DLD1 (cell line): ENCODE measurements around the gene SIT1.

ENCODE experiments used
- in situ Hi-C: cut with HindIII; loops from 2 replicates; pipeline ENCODE4 v1.10.0; 2017; ENCODE audit warnings: low sequenced_read_pairs

The SIT1 gene

DNA sequence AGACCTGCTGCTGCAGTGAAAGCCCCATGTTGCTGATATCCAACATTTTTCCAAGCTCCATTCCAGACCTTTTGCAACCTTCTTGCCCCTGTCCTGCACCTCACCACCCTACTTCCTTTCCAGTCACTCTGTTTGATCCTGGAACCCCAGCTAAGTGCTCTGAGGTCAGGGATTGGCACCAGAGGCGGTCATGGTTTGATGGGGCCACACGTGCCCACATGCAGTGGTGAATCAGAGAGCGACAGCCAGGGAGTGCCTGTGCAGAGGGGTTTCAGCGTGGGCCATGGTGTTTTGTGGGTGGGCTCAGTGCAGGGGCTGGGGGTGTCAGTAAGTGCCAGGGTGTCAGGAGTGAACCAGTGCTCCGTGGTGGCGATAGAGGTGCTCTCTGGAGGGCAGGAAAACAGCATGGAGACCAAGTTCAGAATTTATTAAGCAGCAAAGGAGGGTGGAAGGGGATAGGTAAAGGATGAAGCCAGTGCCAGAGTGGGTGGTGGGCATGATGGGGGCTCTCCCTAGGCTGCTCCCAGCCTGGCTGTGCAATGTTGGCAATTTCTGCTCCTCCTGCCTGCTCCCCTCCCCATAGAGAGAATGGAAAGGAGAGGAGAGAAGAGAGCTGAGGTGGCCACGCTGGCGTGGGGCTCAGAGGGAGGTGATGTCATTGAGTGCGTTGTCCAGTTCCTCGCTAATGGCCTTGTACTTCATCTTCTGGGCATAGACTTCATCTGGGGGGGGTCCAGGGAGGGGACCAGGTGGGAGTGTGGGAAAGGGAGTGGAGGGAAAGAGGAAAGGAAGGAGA is 32.0 kb upstream of the SIT1 start:
- in situ Hi-C loops = no loop called here

DNA sequence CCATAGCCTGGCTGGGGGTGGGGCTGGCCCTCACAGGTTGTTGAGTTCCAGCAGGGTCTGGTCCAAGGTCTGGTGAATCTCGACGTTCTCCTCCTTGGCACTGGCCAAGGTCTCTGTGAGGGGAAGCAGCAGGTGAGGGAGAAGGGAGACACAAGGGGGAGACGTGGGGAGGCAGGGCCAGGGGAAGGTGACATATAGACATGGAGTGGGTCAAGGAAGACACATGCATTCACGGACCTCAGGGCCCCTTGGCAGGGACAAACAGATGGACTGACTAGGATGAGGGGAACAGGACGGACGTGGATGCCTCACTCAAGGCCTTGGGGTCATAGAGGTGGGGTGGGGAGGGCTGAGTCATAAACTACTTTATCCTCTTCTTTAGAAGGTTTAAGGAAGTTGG is 31.3 kb upstream of the SIT1 start:
- in situ Hi-C loops = no loop called here

DNA sequence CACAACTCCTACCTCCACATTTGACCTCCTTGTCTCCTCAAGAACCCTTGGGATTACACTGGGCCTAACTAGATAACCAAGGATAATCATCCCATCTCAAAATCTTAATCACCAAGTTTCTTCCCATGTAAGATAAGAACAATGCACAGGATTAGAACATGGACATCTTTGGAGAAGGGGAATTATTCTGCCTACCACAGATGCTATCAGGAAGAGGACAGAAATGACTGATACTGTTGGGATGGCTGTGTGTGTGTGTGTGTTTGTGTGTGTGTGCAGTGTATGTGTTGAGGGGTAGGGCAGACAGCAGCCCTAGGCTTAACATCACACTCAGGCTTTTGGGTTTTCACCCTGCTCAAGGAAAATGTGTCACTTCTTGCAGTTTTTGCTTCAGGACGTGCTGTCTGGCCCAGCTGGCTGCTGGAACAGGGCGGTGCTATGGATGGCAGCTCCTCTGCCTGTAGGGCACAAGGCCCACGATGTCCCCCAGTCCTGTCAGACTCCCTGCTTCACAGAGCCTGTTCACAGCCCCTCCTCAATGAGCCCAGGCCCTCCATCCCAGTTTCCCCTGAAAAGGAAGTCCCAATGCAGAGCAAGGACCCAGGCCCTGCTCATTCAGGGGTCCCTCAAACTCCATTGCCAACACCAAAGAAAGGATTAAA is 30.7 kb upstream of the SIT1 start:
- in situ Hi-C loops = no loop called here

DNA sequence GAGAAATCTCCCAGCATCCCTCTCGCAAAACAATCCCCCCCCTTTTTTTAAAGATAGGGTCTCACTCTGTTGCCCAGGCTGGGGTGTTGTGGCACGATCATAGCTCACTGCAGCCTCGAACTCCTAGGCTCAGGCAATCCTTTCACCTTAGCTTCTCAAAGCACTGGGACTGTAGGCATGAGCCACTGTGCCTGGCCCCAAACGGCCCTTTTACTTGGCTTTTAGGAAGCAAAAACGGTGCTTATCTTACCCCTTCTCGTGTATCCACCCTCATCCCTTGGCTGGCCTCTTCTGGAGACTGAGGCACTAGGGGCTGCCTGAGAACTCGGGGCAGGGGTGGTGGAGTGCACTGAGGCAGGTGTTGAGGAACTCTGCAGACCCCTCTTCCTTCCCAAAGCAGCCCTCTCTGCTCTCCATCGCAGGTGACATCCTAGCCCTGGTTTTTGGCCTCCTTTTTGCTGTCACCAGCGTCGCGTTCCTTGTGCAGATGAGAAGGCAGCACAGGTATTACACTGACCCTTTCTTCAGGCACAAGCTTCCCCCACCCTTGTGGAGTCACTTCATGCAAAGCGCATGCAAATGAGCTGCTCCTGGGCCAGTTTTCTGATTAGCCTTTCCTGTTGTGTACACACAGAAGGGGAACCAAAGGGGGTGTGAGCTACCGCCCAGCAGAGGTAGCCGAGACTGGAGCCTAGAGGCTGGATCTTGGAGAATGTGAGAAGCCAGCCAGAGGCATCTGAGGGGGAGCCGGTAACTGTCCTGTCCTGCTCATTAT is 29.8 kb upstream of the SIT1 start:
- in situ Hi-C loops = no loop called here

DNA sequence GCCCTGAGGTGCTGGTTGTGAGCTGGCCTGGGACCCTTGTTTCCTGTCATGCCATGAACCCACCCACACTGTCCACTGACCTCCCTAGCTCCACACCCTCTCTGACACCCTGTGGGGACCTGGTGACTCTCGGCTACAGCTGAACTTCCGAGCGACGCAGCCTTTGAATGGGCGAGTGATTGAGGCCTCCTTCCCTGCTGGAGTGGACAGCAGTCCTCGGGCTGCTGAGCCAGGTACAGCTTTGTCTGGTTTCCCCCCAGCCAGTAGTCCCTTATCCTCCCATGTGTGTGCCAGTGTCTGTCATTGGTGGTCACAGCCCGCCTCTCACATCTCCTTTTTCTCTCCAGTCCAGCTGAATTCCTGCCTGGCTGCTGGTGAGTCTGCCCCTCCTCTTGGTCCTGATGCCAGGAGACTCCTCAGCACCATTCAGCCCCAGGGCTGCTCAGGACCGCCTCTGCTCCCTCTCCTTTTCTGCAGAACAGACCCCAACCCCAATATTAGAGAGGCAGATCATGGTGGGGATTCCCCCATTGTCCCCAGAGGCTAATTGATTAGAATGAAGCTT is 29.1 kb upstream of the SIT1 start:
- in situ Hi-C loops = no loop called here

DNA sequence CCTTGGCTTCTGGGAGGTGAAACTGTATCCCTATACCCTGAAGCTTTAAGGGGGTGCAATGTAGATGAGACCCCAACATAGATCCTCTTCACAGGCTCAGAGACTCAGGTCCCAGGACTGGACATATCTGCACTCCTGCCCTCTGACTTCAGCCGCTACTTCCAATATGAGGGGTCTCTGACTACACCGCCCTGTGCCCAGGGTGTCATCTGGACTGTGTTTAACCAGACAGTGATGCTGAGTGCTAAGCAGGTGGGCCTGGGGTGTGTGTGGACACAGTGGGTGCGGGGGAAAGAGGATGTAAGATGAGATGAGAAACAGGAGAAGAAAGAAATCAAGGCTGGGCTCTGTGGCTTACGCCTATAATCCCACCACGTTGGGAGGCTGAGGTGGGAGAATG is 28.4 kb upstream of the SIT1 start:
- in situ Hi-C loops = no loop called here

DNA sequence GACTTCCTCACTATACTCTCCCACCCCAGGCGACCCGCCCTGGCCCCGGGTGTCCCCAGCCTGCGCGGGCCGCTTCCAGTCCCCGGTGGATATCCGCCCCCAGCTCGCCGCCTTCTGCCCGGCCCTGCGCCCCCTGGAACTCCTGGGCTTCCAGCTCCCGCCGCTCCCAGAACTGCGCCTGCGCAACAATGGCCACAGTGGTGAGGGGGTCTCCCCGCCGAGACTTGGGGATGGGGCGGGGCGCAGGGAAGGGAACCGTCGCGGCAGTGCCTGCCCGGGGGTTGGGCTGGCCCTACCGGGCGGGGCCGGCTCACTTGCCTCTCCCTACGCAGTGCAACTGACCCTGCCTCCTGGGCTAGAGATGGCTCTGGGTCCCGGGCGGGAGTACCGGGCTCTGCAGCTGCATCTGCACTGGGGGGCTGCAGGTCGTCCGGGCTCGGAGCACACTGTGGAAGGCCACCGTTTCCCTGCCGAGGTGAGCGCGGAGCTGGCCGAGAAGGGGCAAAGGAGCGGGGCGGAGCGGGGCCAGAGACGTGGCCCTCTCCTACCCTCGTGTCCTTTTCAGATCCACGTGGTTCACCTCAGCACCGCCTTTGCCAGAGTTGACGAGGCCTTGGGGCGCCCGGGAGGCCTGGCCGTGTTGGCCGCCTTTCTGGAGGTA is 25.1 kb upstream of the SIT1 start:
- in situ Hi-C loops = no loop called here

DNA sequence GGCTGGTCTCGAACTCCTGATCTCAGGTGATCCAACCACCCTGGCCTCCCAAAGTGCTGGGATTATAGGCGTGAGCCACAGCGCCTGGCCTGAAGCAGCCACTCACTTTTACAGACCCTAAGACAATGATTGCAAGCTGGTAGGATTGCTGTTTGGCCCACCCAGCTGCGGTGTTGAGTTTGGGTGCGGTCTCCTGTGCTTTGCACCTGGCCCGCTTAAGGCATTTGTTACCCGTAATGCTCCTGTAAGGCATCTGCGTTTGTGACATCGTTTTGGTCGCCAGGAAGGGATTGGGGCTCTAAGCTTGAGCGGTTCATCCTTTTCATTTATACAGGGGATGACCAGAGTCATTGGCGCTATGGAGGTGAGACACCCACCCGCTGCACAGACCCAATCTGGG is 24.5 kb upstream of the SIT1 start:
- in situ Hi-C loops = no loop called here

DNA sequence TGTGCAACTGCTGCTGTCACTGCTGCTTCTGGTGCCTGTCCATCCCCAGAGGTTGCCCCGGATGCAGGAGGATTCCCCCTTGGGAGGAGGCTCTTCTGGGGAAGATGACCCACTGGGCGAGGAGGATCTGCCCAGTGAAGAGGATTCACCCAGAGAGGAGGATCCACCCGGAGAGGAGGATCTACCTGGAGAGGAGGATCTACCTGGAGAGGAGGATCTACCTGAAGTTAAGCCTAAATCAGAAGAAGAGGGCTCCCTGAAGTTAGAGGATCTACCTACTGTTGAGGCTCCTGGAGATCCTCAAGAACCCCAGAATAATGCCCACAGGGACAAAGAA is 23.3 kb upstream of the SIT1 start:
- in situ Hi-C loops = no loop called here

DNA sequence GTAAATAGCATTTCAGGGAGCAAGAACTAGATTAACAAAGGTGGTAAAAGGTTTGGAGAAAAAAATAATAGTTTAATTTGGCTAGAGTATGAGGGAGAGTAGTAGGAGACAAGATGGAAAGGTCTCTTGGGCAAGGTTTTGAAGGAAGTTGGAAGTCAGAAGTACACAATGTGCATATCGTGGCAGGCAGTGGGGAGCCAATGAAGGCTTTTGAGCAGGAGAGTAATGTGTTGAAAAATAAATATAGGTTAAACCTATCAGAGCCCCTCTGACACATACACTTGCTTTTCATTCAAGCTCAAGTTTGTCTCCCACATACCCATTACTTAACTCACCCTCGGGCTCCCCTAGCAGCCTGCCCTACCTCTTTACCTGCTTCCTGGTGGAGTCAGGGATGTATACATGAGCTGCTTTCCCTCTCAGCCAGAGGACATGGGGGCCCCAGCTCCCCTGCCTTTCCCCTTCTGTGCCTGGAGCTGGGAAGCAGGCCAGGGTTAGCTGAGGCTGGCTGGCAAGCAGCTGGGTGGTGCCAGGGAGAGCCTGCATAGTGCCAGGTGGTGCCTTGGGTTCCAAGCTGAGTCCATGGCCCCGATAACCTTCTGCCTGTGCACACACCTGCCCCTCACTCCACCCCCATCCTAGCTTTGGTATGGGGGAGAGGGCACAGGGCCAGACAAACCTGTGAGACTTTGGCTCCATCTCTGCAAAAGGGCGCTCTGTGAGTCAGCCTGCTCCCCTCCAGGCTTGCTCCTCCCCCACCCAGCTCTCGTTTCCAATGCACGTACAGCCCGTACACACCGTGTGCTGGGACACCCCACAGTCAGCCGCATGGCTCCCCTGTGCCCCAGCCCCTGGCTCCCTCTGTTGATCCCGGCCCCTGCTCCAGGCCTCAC is 22.6 kb upstream of the SIT1 start, which contains the start of gene CA9:
TSS of gene CA9 (plus strand) at position 797 of the 893 bp plus-strand sequence. CDS start at position 829, 32 bp downstream.
- in situ Hi-C loops = no loop called here

DNA sequence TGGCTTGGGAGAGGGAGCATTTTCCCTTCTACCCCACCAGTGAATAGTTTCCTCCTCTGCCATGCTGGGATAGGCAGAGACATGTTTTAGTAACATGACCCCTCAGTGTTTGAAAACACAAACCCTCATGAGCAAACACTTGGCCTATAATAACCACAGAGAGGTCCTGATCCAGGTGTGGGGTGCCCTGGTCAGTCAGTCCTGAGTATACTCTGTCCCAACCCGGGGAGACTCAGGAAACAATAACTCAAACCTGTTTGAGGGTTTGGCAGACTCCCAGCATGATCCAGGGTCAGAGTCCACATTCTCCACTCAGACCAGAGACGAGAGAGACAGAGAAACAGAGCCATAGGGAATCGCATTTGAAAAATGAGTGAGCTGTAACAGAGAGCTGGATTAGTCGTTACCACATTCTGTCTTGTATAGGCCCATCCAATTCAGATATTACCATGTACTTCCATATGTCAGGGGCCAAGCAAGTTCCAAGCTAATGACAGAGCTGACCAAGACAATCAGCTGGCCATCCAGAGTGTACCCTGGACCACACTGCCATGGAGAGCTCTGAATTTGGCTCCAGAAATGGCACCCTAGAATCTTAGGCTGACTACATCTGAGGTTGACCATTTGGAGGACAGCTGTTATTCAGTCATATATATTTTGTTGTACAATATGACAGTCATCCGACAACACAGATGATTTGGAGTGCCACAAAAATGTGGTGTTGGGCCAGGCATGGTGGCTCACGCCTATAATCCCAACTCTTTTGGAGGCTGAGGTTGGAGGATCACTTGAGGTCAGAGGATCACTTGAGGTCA is 18.8 kb upstream of the SIT1 start:
- in situ Hi-C loops = no loop called here

DNA sequence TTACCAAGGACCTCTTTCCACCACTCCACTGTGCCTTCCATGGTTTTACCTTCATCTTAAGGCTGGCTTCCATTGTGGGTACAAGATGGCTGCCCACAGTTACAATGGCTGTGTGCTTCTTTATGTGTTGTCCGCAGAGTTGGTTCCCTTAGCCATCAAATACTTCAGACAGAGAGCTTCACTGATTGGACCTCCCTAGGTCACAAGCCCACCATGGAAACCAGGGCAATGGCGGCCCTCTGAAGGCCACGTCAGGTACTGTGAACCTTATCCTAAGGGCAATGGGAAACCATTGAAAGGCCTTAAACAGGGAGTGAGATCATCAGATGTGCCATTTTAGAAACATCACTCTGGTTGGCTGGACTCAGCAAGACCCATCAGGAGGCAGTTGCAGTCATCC is 17.2 kb upstream of the SIT1 start:
- in situ Hi-C loops = no loop called here

DNA sequence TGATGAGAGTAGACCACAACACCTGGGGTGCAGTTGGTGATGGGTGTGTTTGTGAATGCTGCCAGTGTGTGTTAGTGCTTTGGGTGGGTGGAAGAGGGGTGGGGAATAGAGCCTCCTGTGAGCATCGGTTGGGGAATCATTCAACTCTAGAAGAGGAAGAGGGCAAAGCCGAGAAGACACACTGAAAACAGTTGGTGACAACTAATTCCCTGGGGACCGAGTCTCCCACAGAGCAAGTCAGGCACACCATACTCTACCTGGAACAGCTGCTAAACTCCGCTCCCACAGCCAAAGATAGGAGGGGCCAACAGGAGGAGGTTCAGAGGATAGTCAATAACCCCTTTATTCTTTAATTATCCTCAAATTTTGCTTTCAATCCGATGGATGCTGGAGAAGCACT is 15.8 kb upstream of the SIT1 start:
- in situ Hi-C loops = no loop called here

DNA sequence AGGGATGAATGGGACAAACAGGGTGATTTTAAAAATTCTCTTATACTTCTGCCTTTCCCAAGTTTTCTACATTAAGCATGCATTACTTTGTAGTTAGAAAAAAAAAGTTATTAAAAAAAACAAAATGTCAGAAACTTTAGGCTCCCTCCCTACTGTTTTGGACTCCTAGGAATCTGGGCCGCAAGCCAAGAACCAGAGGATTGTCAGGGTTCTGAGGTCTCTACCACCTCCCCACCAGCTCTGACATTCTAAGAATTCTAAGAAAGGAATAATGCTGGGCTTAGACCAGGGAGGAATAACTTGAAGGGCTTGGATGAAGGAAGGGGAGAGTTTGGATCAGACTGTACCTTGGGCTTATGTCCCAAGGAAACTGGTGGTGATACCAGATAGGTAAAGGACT is 15.3 kb upstream of the SIT1 start:
- in situ Hi-C loops = no loop called here

DNA sequence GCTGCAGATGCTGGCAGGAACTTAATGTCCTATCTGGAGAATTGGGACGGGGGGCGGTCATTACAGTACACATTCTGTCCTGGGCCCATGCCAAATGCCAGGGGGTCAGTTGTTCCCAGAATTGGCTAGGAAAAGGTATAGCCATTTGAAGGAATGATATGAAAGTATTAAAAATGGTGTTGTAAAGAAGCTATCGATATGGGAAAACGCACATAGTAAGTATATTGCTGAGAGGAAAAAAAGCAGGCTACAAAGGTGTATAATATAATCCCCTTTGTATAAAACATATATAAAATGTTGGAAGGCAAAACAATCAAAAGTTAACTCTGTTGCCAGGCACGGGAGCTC is 14.7 kb upstream of the SIT1 start:
- in situ Hi-C loops = no loop called here

DNA sequence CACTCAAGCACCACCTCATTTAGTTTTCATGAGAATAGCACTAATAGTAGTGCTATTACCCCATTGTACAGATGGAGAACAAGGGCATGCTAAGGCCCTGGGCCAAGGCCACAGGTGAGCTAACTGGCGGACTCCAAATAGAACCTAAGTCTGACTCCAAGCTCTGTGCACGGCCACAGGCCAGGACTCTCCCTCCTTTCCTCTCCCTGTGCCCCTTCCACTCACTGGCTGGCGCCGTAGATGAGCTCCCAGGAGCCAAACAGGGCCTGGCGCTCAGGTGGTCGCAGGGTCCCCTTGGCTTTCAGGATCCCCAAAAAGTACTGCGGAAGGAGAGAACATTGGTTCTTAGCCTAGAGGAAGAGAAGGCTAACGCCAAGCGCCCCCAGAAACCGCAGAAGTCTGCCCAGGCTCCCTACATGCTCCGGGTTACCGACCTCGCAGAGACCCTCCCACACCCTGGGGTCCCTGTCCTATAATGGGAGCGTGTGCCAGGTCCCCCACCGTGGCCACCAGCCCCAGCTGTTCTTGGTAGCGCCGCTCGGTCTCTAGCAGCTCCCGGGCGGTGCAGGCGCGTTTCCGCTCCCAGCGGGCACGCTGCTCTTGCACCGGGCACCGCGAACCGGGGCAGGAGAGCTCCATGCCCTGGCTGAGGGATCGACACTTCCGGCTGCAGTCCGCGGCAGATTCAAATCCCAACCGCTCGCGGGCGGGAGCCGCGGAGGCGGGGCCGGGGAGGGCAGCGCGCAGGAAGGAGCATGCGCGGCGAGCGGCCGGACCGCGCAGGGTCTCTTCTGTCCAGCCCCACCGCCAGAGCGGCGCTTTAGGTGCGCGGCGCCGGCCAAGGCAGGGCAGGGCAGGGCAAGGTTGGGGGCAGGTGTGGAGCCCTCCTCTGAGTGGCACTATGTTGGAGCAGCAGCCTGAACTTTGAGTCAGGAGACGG is 14.1 kb upstream of the SIT1 start, which contains the start of gene ARHGEF39:
TSS of gene ARHGEF39 (minus strand) at position 665 of the 940 bp plus-strand sequence. CDS start at position 639, 26 bp downstream.
- in situ Hi-C loops = no loop called here

DNA sequence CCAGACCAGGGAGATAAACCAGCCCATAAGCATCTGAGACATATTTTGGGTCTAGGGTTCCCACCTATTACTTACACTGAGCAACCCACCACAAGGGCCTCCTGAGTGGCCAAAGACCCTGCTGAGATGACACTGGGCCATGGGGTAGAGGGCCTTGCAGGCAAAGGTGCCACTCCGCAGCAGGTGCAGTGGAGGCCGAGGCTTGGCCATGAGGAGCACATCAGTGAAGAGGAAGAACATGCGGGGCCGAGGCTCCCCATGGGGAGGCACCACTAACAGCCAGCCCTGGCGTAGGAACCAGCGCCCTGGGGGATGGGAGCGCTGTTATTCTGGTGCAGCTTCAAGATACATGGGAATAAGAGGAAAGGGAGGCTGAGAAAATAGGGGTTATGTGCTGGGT is 11.7 kb upstream of the SIT1 start:
- in situ Hi-C loops = no loop called here

DNA sequence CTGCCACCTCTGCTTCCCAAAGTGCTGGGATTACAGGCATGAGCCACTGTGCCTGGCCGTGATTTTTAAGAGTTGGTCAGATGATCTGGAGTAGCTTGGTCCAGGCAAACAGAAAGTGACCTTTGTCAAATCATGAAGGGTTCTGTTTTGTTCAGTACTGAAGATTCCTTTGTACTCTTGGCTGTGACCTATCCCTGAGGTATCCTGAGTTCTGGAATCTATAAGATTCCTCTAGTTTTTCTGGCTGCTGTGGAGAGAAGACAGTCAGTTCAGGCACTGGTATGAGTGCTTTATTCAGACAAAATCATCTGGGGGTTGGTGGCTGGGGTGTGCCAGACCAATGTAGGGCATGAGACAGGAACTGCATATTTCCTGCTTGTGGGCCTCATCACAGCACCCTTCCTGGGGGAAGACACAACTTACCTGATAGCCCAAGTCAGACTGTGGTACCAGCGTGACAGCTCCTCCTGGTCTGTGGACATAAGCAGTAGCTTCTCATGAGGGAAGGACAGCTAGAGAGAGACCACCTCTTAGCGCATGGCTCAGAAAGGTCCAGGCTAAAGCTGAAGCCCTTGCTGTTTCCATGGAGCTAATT is 11.1 kb upstream of the SIT1 start:
- in situ Hi-C loops = no loop called here
